HG02981 (cell line): ENCODE measurements around the gene USP8.
A peak's percentile ranks its signal among the peaks of the same experiment; 100 is the strongest.
"Not testable (repeated sequence)": the region's sequence is repeated elsewhere in the genome, so short reads cannot be mapped to it uniquely, and the experiment has no call there.

Source experiments
- ATAC-seq: cut with Tn5 transposase; IDR thresholded peaks from one replicate; pipeline ENCODE4 v1.9.1; 2021; ENCODE audit warnings: mild to moderate bottlenecking, moderate library complexity; ENCODE audit not compliant: unreplicated experiment

Gene USP8

DNA sequence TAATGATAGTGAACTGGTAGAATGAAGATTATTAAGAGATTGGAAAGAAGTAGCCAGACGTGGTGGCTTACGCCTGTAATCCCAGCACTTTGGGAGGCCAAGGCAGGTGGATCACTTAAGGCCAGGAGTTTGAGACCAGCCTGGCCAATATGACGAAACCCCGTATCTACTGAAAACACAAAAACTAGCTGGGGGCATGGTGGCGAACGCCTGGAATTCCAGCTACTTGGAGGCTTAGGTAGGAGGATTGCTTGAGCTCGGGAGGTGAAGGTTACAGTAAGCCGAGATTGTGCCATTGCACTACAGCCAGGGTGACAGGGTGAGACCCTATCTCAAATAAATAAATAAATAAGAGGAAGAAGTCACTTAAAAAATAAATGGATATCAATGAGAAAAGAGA lies 14.0 kb downstream of the USP8 start:
- no peak for ATAC-seq

DNA sequence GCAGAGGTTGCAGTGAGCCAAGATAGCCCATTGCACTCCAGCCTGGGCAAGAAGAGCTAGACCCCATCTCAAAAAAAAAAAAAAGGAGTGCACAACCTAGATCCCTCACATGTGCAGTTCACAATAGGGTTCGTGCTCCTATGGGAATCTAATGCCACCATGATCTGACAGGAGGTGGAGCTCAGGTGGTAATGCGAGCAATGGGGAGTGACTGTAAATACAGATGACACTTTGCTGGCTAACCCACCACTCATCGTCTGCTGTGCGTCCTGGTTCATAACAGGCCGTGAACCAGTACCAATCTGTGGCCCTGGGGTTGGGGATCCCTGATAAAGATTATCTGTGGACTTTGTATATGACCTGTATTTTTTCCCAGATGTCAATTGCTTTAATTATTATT lies 16.7 kb downstream of the USP8 start:
- no peak for ATAC-seq

DNA sequence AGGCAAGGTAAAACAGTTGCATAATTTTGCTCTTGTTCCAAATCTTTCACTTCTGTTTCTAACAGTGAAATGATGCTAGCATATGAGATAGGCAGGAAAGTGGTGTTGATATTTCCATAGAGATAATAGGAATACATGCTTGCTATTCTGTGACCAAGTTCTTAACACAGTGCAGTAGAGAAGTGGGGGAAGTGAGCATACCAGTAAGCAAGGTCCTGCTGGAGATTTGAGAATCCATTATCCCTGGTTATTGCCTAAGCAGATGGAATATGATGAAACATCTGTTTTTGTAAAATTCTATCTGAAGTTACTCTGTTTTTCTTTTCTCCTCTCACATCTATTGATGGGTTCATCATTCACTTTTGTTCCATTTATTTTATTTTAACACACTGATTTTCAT lies 28.7 kb downstream of the USP8 start:
- no peak for ATAC-seq

DNA sequence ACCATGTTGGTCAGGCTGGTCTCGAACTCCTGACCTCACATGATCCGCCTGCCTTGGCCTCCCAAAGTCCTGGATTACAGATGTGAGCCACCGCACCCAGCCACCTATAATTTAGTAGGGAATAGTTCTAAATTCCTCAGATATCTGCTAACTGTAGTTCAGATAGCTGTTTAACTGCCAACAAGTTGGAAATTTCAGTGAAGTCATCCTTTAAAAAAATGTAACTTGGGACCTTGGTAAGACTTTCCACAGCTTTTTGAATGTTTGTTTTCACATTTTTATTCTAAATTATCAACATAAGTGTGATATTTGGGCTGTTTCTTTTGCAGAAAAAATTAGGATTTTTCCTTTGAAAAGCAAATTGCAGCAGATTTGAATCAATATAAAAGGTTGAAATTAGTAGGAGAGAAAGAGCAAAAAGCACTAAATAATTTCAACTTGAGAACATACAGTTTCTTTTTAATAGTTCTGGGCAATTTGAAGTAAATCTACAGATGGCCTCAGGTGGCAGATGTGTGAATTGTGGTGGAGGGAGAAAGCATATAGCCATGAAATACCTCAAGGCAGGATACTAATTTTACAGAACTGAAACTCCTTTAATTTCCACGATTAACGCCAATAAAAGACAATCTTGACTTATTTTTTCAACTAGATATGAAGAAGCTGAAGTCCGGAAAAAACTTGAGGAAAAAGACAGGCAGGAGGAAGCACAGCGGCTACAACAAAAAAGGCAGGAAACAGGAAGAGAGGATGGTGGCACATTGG lies 34.3 kb downstream of the USP8 start:
- ATAC-seq = no peak

DNA sequence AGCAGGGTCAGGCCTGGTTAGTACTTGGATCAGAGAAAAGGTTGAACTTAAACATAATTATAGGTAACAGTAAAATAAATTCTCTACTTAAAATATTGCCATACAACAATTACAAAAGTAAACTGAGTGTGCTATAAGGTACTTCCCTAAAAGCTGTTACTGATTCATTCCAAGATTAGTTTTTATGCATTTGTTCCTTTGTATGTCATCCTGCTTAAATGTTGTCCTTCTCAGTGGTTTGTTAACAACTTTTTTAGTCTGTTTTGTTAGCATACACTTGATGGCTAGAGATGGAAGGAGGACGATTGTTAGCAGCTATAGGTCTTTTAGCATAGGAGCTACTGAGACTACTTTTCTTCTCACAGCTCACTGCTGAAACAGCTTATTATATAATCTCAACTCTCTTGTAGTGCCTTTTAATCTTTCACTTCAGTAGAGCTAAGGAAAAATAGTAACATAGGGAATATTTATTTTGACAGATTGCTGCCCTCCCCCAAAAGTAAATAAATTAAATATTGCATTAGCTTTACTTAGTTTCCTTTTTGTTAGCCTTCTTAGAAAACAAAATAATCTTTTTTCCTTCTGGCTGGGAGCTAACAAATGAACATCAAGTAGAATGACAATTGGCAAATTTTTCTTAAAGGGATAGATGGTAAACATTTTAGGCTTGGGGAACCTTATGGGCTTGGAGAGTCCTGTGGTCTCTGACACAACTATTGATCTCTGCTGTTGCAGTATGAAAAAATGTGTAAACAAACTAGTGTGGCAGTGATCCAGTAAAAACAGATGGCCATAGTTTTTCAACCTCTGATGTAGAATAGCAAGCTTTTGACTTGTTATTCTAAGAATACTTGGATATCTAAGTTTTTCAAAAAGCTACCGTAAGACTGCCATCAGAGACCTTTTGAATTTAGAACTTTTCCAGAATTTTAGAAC lies 39.5 kb downstream of the USP8 start:
- no peak for ATAC-seq

DNA sequence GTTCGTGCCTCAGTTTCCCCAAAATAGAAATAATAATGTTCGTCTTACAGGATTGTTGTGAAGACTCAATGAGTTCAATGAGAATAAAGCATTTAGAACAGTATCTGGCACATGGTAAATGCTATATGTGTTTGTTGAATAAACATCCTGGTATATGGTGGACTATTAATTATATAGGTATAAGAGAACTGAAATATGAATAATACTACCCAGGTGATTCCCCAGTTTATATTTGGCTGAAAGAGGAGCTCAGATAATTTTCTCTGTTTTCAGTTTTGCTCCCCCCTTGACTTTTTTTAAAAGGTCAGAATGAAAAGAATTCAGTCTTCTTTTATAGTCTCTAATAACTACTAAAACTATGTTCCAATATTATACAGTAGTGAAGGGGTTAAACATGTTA lies 46.9 kb downstream of the USP8 start:
- no peak for ATAC-seq

DNA sequence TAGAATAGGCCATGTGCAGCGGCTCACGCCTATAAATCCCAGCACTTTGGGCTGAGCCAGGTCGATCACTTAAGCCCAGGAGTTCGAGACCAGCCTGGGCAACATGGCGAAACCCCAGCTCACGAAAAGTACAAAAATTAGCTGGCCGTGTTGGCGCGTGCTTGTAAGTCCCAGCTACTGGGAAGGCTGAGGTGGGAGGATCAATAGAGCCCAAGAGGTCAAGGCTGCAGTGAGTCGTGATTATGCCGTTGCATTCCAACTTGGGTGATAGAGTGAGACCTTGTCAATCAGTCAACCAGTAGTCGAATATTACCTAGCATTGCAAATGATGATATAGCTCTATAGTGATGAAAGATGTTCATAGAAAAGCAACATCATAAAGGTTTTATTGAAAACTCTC lies 51.9 kb downstream of the USP8 start:
- no peak for ATAC-seq

DNA sequence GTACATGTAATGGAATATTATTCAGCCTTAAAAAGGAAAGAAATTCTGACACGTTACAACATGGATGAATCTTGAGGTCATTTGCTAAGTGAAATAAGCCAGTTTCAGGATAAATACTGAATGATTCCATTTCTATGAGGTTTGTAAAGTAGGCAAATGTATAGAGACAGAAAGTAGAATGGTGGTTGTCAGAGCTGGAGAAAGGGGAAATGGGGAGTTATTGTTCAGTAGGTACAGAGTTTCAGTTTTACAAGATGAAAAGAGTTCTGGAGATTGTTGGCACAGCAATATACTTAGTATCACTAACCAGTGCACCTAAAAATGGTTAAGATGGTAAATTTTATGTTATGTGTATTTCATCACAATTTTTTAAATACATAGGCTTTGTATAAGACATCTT lies 60.6 kb downstream of the USP8 start:
- ATAC-seq = peak; percentile 79

DNA sequence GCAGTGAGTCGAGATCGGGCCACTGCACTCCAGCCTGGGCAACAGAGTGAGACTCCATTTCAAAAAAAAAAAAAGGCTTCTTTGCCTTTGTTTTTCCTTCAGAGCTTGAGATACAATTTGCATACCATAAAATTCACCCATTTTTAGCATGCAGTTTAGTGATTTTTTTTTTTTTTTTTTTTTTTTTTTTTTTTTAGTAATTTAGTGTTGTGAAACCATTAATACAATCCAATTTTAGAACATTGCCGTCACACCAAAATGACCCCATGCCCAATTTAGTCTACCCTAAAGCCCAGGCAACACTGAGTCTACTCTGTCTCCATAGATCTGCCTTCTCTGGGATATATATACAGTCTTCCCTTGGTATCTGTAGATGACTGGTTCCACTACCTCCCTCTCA lies 61.2 kb downstream of the USP8 start:
- no peak for ATAC-seq

DNA sequence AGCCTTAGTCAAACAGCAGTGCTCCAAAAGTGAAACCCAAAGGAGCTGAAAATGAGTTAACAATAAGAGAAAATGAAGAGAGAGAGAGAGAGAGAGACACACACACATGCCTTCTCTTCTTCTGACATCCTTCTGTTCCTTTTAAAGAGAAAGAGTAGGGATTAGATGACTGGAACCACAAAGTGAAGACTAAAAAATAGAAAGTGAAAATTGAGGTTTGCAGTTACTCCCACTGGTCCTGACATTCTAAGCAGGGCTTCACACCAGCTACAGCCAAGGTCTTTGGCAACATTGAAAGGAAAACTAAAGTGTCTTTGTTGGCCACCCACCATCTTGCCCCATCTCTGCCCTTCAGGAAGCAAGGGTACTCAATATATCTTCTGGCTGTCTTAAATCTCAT lies 63.1 kb downstream of the USP8 start:
- ATAC-seq = no peak

DNA sequence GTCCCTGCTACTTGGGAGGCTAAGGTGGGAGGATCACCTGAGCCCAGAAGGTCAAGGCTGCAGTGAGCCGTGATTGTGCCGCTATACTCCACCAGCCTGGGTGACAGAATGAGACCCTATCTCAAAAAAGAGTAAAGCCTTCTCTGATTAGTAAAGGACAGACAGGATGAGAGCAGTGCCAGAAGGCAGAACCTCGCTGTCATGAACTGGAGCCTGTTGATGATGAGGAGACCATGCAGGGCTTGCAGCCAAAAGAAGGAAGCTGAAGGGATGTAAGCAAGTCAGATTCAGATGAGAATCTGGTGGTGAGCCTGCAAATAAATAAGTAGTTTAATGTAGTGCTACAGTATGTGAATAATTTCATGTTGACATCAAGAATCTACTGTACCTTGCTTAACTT lies 69.4 kb downstream of the USP8 start:
- no peak for ATAC-seq

DNA sequence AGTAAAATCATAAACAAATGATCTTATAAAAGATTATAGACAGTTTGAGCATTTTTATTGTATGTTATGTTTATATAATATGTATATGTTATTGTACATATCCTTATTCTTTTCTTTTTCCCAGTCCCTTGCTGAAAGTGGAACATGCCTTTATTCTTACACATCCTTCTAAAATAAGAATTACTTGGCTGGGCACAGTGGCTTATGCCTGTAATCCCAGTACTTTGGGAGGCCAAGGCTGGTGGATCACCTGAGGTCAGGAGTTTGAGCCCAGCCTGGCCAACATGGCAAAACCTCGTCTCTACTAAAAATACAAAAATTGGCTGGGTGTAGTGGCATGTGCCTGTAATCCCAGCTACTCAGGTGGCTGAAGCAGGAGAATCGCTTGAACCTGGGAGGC lies 70.3 kb downstream of the USP8 start:
- ATAC-seq = not testable (repeated sequence)

DNA sequence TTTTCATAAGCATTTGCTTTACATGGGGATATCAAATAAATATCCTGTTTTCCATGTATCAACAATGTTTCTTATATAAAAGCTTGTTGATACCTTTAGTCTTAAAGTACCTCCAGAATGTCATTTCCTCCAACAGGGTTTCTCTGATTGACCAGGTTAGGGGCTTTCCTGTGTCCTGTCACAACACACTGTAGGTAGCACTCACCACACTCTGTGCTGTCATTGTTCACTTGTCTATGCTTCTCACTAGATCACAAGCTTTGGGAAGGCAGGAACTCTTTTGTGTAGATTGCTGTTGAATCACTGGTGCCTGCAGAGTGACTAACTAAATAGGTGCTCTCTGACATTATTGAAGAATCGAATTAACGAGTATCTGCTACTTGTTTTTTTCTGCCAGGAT lies 72.5 kb downstream of the USP8 start:
- ATAC-seq = no peak

DNA sequence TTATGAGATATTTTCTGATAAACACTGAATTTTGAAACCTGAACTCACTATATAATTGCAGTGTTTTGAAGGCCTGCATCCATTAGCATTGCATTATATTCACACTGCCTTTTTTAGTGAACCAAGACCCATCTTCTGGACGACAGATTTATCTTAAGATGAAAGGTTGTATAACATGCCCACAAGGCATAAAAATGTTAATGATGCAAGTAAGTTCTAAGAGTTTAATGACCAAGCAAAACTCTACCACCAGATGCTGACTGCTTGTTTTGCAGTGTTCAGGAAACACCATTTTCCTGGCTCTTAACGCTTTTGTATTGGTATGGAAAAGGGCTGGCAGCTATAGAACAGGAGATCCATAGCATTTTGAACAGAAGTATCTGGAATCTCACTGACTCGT lies 76.1 kb downstream of the USP8 start:
- ATAC-seq = no peak

DNA sequence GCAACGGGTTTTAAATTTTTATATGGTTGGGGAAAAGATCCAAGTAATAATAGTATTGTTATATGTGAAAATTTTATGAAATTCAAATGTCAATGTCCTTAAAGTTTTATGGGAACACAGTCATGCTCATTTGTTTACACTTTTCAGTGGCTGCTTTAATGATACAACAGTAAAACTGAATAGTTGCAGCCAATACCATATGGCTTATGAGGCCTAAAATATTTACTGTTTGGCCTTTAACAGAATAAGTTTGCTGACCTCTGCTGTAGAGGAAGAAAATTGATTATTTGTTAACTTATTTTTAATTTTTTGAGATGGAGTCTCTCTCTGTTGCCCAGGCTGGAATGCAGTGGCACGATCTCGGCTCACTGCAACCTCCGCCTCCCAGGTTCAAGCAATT lies 77.6 kb downstream of the USP8 start:
- ATAC-seq = no peak

DNA sequence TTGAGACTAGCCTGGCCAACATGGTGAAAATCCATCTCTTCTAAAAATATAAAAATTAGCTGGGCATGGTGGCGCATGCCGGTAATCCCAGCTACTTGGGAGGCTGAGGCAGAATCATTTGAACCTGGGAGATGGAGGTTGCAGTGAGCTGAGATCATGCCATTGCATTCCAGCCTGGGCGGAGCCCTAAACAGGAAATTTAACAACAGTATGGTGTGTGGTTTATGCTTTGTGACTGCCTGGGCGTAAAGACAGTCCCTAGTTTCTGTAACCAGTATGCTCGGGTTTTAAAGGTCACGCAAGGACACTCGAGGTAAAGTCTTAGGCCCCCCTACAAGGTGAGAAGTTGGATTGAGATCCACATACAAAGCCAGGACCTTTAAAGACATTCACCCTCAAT lies 78.9 kb downstream of the USP8 start:
- ATAC-seq = no peak

DNA sequence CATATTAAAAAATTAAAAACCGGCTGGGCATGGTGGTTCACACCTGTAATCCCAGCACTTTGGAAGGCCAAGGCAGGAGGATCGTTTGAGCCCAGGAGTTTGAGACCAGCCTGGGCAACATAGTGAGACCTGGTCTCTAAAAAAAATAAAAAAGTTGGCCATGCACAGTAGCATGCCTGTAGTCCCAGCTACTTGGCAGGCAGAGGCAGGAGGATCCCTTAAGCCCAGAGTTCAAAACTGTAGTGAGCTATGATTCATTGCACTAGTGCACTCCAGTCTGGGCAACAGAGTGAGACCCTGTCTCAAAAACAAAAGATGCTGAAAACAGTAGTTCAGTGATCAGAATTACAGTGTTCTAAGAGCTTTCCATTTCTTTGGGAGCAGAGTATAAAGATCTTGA lies 81.5 kb downstream of the USP8 start:
- ATAC-seq = not testable (repeated sequence)

DNA sequence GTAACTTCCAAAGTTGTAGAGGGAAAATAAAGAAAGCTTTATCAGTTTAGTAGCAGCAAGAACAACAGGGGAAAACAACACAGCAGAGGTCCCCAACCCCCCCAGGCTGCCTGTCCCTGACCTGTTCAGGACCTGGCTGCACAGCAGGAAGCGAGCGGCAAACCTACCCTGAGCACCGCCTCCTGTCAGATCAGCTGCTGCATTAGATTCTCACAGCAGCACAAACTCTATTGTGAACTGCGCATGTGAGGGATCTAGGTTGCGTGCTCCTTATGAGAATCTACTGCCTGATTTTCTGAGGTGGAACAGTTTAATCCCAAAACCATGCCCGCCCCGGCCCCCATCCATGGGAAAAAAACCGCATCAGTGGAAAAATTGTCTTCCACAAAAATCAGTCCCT lies 81.9 kb downstream of the USP8 start:
- ATAC-seq = no peak

DNA sequence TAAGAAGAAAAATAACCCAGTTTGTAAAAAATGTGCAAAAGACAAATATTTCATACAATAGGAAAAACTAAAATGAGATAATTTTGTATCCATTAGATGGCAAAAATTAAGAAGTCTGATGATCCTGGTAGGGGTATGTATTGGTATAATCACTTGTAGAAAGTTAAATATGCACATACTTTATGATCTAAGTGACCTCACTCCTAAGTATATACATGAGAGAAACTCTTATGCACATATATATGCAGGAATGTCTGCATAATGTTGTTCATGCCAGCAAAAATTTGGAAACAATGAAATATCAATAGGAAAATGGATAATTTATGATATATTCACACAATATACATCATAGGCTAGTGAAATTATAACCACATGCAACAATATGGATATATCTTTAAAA lies 88.8 kb downstream of the USP8 start:
- ATAC-seq = no peak

DNA sequence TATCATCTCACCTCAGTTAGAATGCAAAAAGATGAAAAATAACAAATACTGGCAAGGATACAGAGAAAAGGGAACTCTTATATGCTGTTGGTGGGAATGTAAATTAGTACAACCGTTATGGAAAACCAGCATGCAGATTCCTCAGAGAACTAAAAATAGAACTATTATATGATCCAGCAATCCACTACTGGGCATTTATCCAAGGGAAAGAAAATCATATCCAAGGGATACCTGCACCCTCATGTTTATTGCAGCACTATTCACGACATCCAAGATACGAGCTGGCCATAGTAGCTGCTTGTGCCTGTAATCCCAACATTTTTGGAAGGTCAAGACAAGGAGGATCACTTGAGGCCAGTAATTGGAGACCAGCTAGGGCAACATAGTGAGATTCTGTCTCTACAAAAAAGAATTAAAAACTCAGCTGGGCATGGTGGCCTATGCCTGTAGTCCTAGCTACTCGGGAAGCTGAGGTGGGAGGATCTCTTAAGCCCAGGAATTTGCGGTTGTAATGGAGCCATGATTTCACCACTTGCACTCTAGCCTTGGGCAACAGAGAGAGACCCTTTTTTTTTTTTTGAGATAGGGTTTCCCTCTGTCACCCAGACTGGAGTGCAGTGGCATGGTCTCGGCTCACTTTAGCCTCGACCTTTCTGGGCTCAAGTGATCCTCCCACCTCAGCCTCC lies 95.7 kb downstream of the USP8 start:
- ATAC-seq = no peak

DNA sequence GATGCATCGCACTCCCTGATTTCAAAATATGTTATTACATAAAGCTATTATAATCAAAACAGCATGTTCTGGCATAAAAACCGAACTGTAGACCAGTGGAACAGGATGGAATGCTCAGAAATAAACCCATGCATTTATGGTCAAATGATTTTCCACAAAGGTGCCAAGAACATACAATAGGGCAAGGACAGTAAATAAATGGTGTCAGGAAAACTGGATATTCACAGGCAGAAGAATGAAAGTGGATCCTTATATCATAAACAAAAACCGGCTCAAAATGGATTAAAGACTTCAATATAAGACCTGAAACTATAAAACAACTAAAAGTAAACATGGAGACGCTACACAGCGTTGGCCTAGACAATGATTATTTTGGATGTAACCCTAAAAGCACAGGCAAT lies 99.6 kb downstream of the USP8 start:
- ATAC-seq = no peak

DNA sequence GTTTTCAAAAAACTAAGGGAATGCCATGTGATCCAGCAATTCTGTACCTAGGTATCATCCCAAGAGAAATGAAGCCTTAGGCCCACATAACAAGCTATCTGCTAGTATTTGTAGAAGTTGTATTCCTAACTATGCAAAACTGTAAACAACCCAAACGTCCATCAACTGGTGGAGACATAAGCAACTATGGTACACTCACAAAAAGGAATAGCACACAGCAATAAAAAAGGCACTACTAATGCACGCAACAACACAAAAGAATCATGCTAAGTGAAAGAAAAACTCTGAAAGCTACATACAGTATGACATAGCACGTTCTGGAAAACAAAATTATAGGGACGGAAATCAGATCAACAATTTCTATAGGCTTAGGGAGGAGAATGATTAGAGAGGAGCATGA lies 107.0 kb downstream of the USP8 start:
- ATAC-seq = no peak
